ENCODE results near the gene CD1B.
"Not testable (repeated sequence)": the region's sequence is repeated elsewhere in the genome, so short reads cannot be mapped to it uniquely, and the experiment has no call there.

The CD1B gene

GRCh38 chr1:158329300-158329699 is 2.0 kb downstream of the CD1B start:
- in situ Hi-C loops (cut with MboI; ENCODE audit: low sequenced_read_pairs), result no loop called here

- in situ Hi-C loops (cut with MboI; ENCODE audit: low sequenced_read_pairs), result no loop called here
Measured at GRCh38 chr1:158328426-158328825, 2.9 kb downstream of the CD1B start.

- in situ Hi-C loops (cut with MboI; ENCODE audit: low sequenced_read_pairs), result no loop called here
Measured at GRCh38 chr1:158327481-158327880, 3.9 kb downstream of the CD1B start.

GRCh38 chr1:158324395-158324794 is 6.9 kb downstream of the CD1B start:
- in situ Hi-C loops (cut with MboI; ENCODE audit: low sequenced_read_pairs), result no loop called here

GRCh38 chr1:158323866-158324265 is 7.5 kb downstream of the CD1B start:
- in situ Hi-C loops (cut with MboI; ENCODE audit: low sequenced_read_pairs), result no loop called here

- in situ Hi-C loops (cut with MboI; ENCODE audit: low sequenced_read_pairs), result no loop called here
Measured at GRCh38 chr1:158311066-158311465, 20.3 kb downstream of the CD1B start.

- in situ Hi-C loops (cut with MboI; ENCODE audit: low sequenced_read_pairs), result no loop called here
Measured at GRCh38 chr1:158310623-158311022, 20.7 kb downstream of the CD1B start.

GRCh38 chr1:158295791-158296190 is 35.5 kb downstream of the CD1B start:
- in situ Hi-C loops (cut with MboI; ENCODE audit: low sequenced_read_pairs), result no loop called here

- in situ Hi-C loops (cut with MboI; ENCODE audit: low sequenced_read_pairs), result no loop called here
Measured at GRCh38 chr1:158290321-158290844, 40.9 kb downstream of the CD1B start.

GRCh38 chr1:158289811-158290210 is 41.5 kb downstream of the CD1B start, which contains the start of gene CD1C:
TSS of gene CD1C (plus strand) at chr1:158289923. CDS start at chr1:158290065, 142 bp downstream.
- in situ Hi-C loops (cut with MboI; ENCODE audit: low sequenced_read_pairs), result no loop called here

GRCh38 chr1:158286941-158287346 is 44.4 kb downstream of the CD1B start:
- in situ Hi-C loops (cut with MboI; ENCODE audit: low sequenced_read_pairs), result no loop called here

GRCh38 chr1:158286487-158286886 is 44.8 kb downstream of the CD1B start:
- in situ Hi-C loops (cut with MboI; ENCODE audit: low sequenced_read_pairs), result no loop called here

GRCh38 chr1:158285756-158286241 is 45.5 kb downstream of the CD1B start:
- in situ Hi-C loops (cut with MboI; ENCODE audit: low sequenced_read_pairs), result no loop called here

- in situ Hi-C loops (cut with MboI; ENCODE audit: low sequenced_read_pairs), result no loop called here
Measured at GRCh38 chr1:158283965-158284364, 47.4 kb downstream of the CD1B start.

- in situ Hi-C loops (cut with MboI; ENCODE audit: low sequenced_read_pairs), result not testable (repeated sequence)
Measured at GRCh38 chr1:158282421-158282820, 48.9 kb downstream of the CD1B start.

Data from HL-60/S4 (cell line).